ENCODE data around the gene NRCAM.

NRCAM gene

GRCh38 chr7:108114117-108114841, 342.0 kb downstream of the NRCAM start:
- no peak for DNase-seq

- no peak for DNase-seq
Observed at GRCh38 chr7:108112683-108113082, 343.6 kb downstream of the NRCAM start.

- no peak for DNase-seq
Observed at GRCh38 chr7:108109221-108109908, 346.9 kb downstream of the NRCAM start.

DNA sequence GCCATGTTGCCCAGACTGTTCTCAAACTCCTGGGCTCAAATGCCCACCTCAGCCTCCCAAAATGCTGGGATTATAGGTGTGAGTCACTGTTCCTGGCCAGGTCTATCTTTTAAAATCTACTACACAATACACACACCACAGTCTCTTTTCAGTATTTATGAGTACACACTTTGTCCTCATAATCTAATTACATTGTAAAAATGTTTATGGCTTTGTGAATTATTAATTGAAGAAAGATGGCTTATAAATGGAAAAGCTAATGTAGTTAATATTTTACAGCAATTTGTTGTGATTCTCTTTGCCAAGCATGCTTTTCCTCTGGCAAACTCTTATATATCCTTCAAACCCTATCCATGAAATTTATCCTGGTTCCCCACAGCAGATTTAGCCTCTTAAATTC, 348.1 kb downstream of the NRCAM start:
- no peak for DNase-seq

DNA sequence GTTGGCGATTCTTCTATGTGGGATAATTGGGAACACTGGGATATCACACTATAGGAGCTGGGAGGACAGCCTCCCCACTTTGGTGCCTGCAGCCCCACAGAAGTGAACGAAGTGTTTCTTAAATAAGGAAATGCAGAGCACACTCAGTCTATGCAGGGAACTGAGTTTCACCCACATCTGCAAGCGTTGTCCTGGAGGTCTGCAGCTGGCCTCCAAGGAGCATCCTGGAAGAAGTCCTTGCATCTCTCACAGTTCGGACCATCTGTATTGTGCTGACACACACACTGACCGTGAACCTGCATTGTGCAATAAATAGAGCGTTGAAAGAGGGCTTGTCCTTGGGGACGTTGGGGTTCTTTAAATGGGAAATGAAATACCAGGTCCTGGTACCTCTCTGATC, 351.9 kb downstream of the NRCAM start:
- no peak for DNase-seq

- DNase-seq, result no peak
Observed at GRCh38 chr7:108103558-108104298, 352.5 kb downstream of the NRCAM start.

GRCh38 chr7:108102671-108103312, 353.4 kb downstream of the NRCAM start:
- DNase-seq, result no peak

DNA sequence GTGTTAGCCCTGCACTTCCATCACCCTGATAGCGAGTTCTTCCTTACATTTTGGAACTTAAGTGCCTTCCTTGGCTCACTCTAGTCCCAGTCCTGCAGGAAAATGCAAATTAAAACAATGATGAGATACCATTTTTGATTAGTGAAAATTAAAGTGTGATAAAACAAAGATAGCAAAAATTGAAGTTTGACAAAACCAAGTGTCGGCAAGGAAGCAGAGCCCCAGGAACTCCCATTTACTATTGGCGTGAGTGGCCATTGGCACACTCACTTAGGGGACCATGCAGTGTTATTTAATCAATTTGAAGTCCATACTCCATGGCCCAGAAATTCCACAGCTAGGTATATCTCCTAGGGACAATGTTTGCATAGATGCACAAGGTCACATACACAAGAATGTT, 354.5 kb downstream of the NRCAM start:
- DNase-seq, result no peak

- DNase-seq, result no peak
Observed at GRCh38 chr7:108099713-108100112, 356.5 kb downstream of the NRCAM start.

GRCh38 chr7:108097703-108098102, 358.5 kb downstream of the NRCAM start:
- DNase-seq, result no peak
